Measurements from ENCODE around the gene AP1S1.

GRCh38 chr7:101108330-101108857, 45.9 kb upstream of the AP1S1 start:
- TF ChIP-seq, protein P1, sequence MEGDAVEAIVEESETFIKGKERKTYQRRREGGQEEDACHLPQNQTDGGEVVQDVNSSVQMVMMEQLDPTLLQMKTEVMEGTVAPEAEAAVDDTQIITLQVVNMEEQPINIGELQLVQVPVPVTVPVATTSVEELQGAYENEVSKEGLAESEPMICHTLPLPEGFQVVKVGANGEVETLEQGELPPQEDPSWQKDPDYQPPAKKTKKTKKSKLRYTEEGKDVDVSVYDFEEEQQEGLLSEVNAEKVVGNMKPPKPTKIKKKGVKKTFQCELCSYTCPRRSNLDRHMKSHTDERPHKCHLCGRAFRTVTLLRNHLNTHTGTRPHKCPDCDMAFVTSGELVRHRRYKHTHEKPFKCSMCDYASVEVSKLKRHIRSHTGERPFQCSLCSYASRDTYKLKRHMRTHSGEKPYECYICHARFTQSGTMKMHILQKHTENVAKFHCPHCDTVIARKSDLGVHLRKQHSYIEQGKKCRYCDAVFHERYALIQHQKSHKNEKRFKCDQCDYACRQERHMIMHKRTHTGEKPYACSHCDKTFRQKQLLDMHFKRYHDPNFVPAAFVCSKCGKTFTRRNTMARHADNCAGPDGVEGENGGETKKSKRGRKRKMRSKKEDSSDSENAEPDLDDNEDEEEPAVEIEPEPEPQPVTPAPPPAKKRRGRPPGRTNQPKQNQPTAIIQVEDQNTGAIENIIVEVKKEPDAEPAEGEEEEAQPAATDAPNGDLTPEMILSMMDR (IDR thresholded peaks at IDR 0.05), result no peak
- no peak for TF ChIP-seq RAD21 (conservative IDR thresholded peaks at IDR 0.05 in 1 of 2, IDR thresholded peaks at IDR 0.05 in 1 of 2)
- TF ChIP-seq POLR2A (IDR thresholded peaks at IDR 0.05; ENCODE audit: low read length), result no peak
- TF ChIP-seq, protein P2, sequence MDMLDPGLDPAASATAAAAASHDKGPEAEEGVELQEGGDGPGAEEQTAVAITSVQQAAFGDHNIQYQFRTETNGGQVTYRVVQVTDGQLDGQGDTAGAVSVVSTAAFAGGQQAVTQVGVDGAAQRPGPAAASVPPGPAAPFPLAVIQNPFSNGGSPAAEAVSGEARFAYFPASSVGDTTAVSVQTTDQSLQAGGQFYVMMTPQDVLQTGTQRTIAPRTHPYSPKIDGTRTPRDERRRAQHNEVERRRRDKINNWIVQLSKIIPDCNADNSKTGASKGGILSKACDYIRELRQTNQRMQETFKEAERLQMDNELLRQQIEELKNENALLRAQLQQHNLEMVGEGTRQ (IDR thresholded peaks at IDR 0.05), result no peak
- no peak for TF ChIP-seq EHF (CRISPR knock-in tag; IDR thresholded peaks at IDR 0.05)
- TF ChIP-seq EP300 (IDR thresholded peaks at IDR 0.05), result no peak

Measured in A549 (cell line).